Activated naive CD4-positive, alpha-beta T cell treated with anti-CD3 and anti-CD28 coated beads, Interleukin-2, amount 50 U/mL, for 72 hours (primary cell): Measurements from ENCODE around the gene GALNT11. TPM values are rescaled to one million over a fixed set of nuclear protein-coding genes. Genes with fewer than 3 reads are reported as not detected.
A peak's percentile ranks its signal among the peaks of the same experiment; 100 is the strongest.

Experiments used
- ATAC-seq, 2 donors: fragments of 150-1000 bp; cut with Tn5 transposase; 2 replicates each; pipeline ENCODE4 v1.10.0; 2021; ENCODE audit warnings: mild to moderate bottlenecking in 2 of 2, moderate library complexity in 2 of 2
- DNase-seq, 2 donors: peaks; one replicate each; pipeline ENCODE4 v3.0.0; 2021 to 2022; ENCODE audit warnings: low spot score in 2 of 2
- H3K27ac Mint-ChIP-seq, 2 donors: one replicate each; pipeline ENCODE4 v1.8.0; 2022; ENCODE audit warnings: mild to moderate bottlenecking in 2 of 2, mixed read lengths in 2 of 2
- H3K36me3 Mint-ChIP-seq, 2 donors: one replicate each; pipeline ENCODE4 v1.8.0; 2022; ENCODE audit warnings: mixed read lengths in 2 of 2
- H3K9me3 Mint-ChIP-seq, 2 donors: one replicate each; pipeline ENCODE4 v1.8.0; 2022; ENCODE audit warnings: mixed read lengths in 2 of 2
- total RNA-seq, 2 donors: library from RNA; stranded (reverse); gene quantifications; one replicate each; pipeline ENCODE4 v1.2.3, GENCODE V29; 2022

Gene GALNT11
- total RNA-seq, 2 donors from 2014 or later = 13.0 to 22.6 TPM

GRCh38 chr7:152120776-152121175 lies 95.3 kb downstream of the GALNT11 start:
- no peak for ATAC-seq
- Mint-ChIP-seq H3K9me3 (peaks cover 5 to 12% of the 10 kb centered on the region in 2 donors), H3K36me3 (peaks cover 36 to 55% of the 10 kb centered on the region in 2 donors), H3K27ac (peak overlapping the region in 1 of 2 donors; percentile 14)
- DNase-seq = no peak

- Mint-ChIP-seq H3K27ac (peak overlapping the region in 1 of 2 donors; percentile 14), H3K36me3 (peaks cover 36 to 56% of the 10 kb centered on the region in 2 donors), H3K9me3 (peaks cover 5 to 12% of the 10 kb centered on the region in 2 donors)
- no peak for DNase-seq
- ATAC-seq = no peak
Measured at GRCh38 chr7:152121432-152121831, 96.0 kb downstream of the GALNT11 start.

- Mint-ChIP-seq H3K36me3 (peaks cover 42 to 67% of the 10 kb centered on the region in 2 donors), H3K27ac (no peak overlapping the region), H3K9me3 (peaks cover 5 to 18% of the 10 kb centered on the region in 2 donors)
- ATAC-seq (no peak), DNase-seq (no peak)
Measured at GRCh38 chr7:152122540-152122939, 97.1 kb downstream of the GALNT11 start.

GRCh38 chr7:152126741-152127140 lies 101.3 kb downstream of the GALNT11 start:
- peak overlapping the region; percentile 25 to 74 for H3K27ac Mint-ChIP-seq
- peaks cover 5 to 18% of the 10 kb centered on the region in 2 donors for H3K9me3 Mint-ChIP-seq

DNA sequence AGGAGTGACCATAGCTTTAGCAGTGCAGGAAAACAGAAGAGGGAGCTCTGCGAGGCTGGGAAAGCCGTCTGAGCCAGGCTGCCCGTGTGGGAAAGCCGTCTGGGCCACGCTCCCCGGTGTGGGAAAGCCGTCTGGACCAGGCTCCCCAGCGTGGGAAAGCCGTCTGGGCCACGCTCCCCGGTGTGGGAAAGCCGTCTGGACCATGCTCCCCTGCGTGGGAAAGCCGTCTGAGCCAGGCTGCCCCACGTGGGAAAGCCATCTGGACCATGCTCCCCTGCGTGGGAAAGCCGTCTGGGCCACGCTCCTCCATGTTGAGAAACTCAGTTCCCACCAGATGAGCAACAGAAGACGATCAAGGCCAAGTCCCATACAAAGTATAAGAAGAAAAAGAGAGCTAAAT lies 101.8 kb downstream of the GALNT11 start:
- ATAC-seq = no peak
- Mint-ChIP-seq H3K36me3 (peaks cover 39 to 57% of the 10 kb centered on the region in 2 donors), H3K27ac (peak overlapping the region in 1 of 2 donors; percentile 47), H3K9me3 (peaks cover 5 to 18% of the 10 kb centered on the region in 2 donors)
- DNase-seq = no peak

More at GRCh38 chr7:152126741-152127140, 101.3 kb downstream of the GALNT11 start:
- DNase-seq (no peak), ATAC-seq (no peak)
- peaks cover 40 to 62% of the 10 kb centered on the region in 2 donors for H3K36me3 Mint-ChIP-seq

DNA sequence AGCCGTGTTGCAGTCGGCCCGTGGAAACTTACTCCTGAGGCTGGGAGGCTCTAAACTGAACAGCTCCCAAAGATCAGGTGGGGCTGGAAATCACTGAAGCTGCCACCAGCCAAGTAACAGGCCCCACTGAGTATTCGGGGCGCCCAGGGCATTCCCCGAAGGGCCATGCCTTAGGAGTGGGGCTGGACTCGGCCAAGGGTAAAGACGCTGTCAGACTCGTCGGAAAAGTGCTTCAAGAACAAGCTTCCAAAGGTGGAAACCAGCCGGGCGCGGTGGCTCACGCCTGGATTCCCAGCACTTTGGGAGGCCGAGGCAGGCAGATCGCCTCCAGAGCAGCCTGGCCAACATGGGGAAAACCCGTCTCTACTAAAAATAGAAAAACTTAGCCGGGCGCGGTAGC lies 102.8 kb downstream of the GALNT11 start:
- H3K9me3 Mint-ChIP-seq = peaks cover 5 to 18% of the 10 kb centered on the region in 2 donors
- H3K36me3 Mint-ChIP-seq = peaks cover 29 to 47% of the 10 kb centered on the region in 2 donors
- ATAC-seq = no peak
- DNase-seq = no peak
- H3K27ac Mint-ChIP-seq = peak overlapping the region in 1 of 2 donors; percentile 44

- ATAC-seq = no peak
- no peak for DNase-seq
- Mint-ChIP-seq H3K9me3 (peaks cover 5 to 17% of the 10 kb centered on the region in 2 donors), H3K36me3 (peaks cover 22 to 41% of the 10 kb centered on the region in 2 donors), H3K27ac (no peak overlapping the region)
Measured at GRCh38 chr7:152128741-152129461, 103.4 kb downstream of the GALNT11 start.

- peaks cover 0 to 12% of the 10 kb centered on the region in 2 donors for H3K9me3 Mint-ChIP-seq
- peaks cover 14 to 33% of the 10 kb centered on the region in 2 donors for H3K36me3 Mint-ChIP-seq
- no peak overlapping the region for H3K27ac Mint-ChIP-seq
- ATAC-seq (no peak), DNase-seq (no peak)
Measured at GRCh38 chr7:152129682-152130081, 104.2 kb downstream of the GALNT11 start.

- peaks cover 9 to 22% of the 10 kb centered on the region in 2 donors for H3K36me3 Mint-ChIP-seq
- H3K27ac Mint-ChIP-seq = peak overlapping the region; percentile 6 to 98
- ATAC-seq = peak in 1 of 2 donors; percentile 22
- DNase-seq = no peak
- H3K9me3 Mint-ChIP-seq = peaks cover 0 to 5% of the 10 kb centered on the region in 2 donors
Measured at GRCh38 chr7:152130658-152131590, 105.5 kb downstream of the GALNT11 start.

DNA sequence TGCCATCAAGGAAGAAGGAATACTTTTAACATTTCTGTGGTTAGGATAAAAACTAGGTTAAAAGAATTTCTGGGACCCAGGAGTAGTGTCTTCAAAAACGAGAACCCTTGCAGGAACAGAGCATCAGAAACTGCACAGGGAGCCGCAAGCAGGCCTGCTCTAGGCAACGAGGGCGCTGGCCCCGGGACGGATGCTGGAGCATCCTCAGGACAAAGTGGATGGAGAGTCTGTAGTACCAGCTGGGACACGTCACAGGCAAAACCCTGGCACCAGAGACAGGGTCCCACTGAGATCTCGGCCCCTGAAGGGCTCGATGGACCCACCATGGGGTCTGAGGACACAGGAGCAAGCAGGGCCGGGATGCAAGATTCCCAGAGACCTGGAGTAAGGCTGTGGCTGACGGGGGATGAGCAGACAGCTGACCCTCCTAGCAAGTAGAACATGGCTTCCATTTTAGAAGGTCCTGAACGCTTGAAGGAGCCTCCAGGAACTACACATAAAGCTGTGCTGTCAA lies 106.6 kb downstream of the GALNT11 start:
- Mint-ChIP-seq H3K9me3 (no peaks in the 10 kb centered on the region), H3K36me3 (peaks cover 8 to 16% of the 10 kb centered on the region in 2 donors)

DNA sequence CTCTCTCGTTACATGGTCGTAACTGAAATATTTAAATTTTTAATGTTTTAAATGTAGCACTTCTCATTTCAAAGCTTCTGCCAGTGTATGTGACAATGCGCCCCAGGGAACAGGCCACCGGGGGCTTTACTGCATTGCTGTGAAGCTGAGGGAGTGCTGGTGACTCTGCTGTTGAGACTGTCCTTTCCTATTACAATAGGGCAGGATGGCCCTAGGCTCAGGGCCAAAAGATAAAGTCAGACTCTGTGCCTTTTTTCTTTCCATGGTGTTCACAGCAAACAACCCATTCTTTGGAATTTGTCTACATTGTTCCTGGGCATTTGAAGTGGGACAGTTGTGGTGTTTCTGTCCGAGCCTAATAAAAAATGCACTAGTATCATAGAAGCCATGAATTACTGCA lies 107.3 kb downstream of the GALNT11 start:
- Mint-ChIP-seq H3K27ac (peak overlapping the region in 1 of 2 donors; percentile 48), H3K36me3 (peaks cover under 1 to 8% of the 10 kb centered on the region in 2 donors), H3K9me3 (no peaks in the 10 kb centered on the region)
- ATAC-seq (no peak), DNase-seq (no peak)

More for the DNA sequence above, 106.6 kb downstream of the GALNT11 start:
- DNase-seq (no peak), ATAC-seq (no peak)
- peak overlapping the region in 1 of 2 donors; percentile 36 for H3K27ac Mint-ChIP-seq

DNA sequence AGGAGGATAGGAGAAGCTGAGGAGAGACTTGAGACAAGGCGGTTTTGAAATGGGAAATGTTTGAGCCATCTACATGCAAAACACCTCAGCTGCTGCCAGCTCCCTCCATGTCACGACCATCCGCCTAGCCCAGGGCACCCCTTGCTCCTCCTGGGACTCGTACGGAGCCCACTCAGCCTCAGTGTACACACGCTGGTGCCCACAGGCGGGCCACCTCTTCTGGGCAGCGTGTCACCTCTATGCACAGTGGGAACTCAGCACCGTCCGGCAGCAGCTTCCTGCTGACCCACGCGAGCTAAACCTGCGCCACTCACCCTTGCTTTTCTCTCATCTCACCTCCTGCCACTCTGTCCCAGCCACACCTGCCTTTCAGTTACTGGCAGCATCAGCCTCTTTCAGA lies 108.3 kb downstream of the GALNT11 start:
- DNase-seq (no peak), ATAC-seq (peak in 1 of 2 donors; percentile 28)
- peak overlapping the region; percentile 48 to 95 for H3K27ac Mint-ChIP-seq
- H3K9me3 Mint-ChIP-seq = no peaks in the 10 kb centered on the region
- H3K36me3 Mint-ChIP-seq = no peaks in the 10 kb centered on the region

DNA sequence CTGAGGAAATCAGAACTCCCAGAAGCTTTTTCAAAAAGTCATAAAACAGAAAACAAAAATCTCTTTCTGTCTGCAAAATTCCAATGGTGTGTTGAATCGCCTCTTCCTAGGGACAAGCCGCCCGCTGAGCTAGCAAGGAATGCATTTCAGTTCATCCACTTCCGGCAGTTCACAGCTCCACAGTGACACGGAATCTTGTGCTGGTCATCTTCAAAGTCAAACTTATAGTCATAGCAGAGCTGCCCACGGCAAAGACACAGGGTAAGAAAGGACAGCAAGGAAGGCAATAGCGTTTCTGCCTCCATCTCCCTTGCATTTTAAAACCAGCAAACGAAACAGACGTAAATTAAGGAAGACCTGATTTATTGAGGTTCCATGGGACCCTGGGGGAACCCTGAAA lies 111.2 kb downstream of the GALNT11 start:
- peak overlapping the region in 1 of 2 donors; percentile 52 for H3K27ac Mint-ChIP-seq
- H3K9me3 Mint-ChIP-seq = no peaks in the 10 kb centered on the region
- DNase-seq = no peak
- peaks cover 0 to 9% of the 10 kb centered on the region in 2 donors for H3K36me3 Mint-ChIP-seq
- ATAC-seq = no peak

DNA sequence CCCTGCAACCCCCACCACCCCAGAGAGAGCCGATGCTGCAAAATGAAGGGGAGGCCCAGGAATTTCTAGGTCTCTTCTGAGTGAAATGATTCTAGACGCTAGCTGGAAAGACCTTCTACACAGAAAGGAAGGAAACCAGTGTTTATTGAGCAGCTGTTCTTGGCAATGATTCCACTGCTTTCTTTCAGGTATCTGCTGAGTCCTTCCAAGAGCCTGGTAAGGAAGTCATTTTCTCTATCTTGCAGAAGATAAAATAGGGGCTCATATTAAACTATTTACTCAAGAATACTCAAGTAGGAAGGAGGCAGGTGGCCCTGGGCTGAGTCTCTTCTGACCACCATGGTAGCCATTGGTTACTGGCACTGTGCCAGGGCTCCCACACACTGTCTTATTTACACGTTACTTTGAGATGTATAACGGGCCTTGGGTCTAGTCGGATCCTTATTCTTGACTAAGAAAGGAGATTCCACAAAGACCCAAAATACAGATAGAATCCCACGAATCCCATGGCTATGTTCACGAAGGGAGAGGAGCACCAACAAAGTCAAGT lies 112.1 kb downstream of the GALNT11 start:
- Mint-ChIP-seq H3K27ac (peak overlapping the region in 1 of 2 donors; percentile 52), H3K36me3 (peaks cover 0 to 9% of the 10 kb centered on the region in 2 donors), H3K9me3 (no peaks in the 10 kb centered on the region)
- DNase-seq (no peak), ATAC-seq (no peak)

DNA sequence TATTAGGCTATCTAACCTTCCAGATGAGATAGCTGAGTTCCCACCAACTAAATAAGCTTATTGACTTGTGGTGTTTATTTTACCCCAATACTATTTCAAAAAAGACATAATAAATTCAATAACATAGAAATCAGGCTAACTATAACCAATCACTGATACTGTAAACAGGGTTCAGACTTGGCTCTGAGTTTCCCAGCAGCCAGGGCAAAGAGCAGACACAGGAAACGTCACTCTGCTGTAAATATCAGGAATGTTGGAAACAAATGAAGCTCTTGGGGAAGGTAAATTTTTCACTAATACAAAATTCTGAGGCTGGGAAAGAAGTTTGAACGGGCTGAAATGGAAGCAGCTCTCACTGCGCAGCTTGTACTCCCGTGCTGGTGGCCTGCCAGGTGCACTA lies 114.6 kb downstream of the GALNT11 start:
- ATAC-seq (no peak), DNase-seq (no peak)
- H3K36me3 Mint-ChIP-seq = peaks cover 6 to 23% of the 10 kb centered on the region in 2 donors
- H3K27ac Mint-ChIP-seq = peak overlapping the region in 1 of 2 donors; percentile 44
- H3K9me3 Mint-ChIP-seq = no peaks in the 10 kb centered on the region

GRCh38 chr7:152140560-152140959 lies 115.1 kb downstream of the GALNT11 start:
- no peaks in the 10 kb centered on the region for H3K9me3 Mint-ChIP-seq
- H3K36me3 Mint-ChIP-seq = peaks cover 6 to 28% of the 10 kb centered on the region in 2 donors
- no peak for DNase-seq
- no peak for ATAC-seq
- H3K27ac Mint-ChIP-seq = peak overlapping the region in 1 of 2 donors; percentile 44
